Spleen (tissue), 11 donors: Measurements from ENCODE around the gene GGT7. TPM values are rescaled to one million over a fixed set of nuclear protein-coding genes. Genes with fewer than 3 reads are reported as not detected.
"Not testable (repeated sequence)": the region's sequence is repeated elsewhere in the genome, so short reads cannot be mapped to it uniquely, and the experiment has no call there.

Experiments used
- DNase-seq: peaks from one replicate; pipeline ENCODE4 v3.0.0-alpha.2; 2020
- H3K27ac ChIP-seq, 8 donors: fragments of 200-600 bp; sonication (generic) in 7 of 8; 1 replicate in 4 of 8; 2 replicates in 4 of 8; pipeline versions ENCODE4 v1.5.0 to v1.8.0; 2016 to 2021; ENCODE audit warnings: inconsistent platforms in 4 of 8, mild to moderate bottlenecking in 4 of 8, moderate library complexity in 1 of 8
- H3K27me3 ChIP-seq, 7 donors: fragments of 200-600 bp; sonication (generic) in 6 of 7; replicated peaks in 1 of 7; 1 replicate in 4 of 7; 2 replicates in 3 of 7; pipeline versions ENCODE4 v1.5.0 to v1.8.0; 2016 to 2021; ENCODE audit warnings: inconsistent platforms in 3 of 7, mild to moderate bottlenecking in 1 of 7
- H3K36me3 ChIP-seq, 6 donors: fragments of 200-600 bp; sonication (generic) in 5 of 6; 1 replicate in 4 of 6; 2 replicates in 2 of 6; pipeline versions ENCODE4 v1.5.0 to v1.8.0; 2016 to 2021; ENCODE audit warnings: inconsistent platforms in 2 of 6
- H3K4me1 ChIP-seq, 6 donors: fragments of 200-600 bp; sonication (generic) in 5 of 6; 1 replicate in 3 of 6; 2 replicates in 3 of 6; pipeline versions ENCODE4 v1.5.0 to v1.8.0; 2016 to 2021; ENCODE audit warnings: inconsistent platforms in 3 of 6
- H3K4me3 ChIP-seq, 8 donors: fragments of 200-600 bp; sonication (generic) in 7 of 8; 1 replicate in 4 of 8; 2 replicates in 4 of 8; pipeline versions ENCODE4 v1.5.0 to v1.8.0; 2016 to 2021; ENCODE audit warnings: inconsistent platforms in 4 of 8, mild to moderate bottlenecking in 4 of 8, moderate library complexity in 2 of 8
- H3K9me3 ChIP-seq, 8 donors: fragments of 200-600 bp; sonication (generic) in 7 of 8; 1 replicate in 4 of 8; 2 replicates in 4 of 8; pipeline versions ENCODE4 v1.5.0 to v1.8.0; 2016 to 2021; ENCODE audit warnings: inconsistent platforms in 4 of 8
- POLR2A ChIP-seq, 3 donors: fragments of 450-650 bp; IDR thresholded peaks; one replicate each; pipeline ENCODE4 v1.5.1; 2017; ENCODE audit warnings: antibody characterized with exemption in 3 of 3, mild to moderate bottlenecking in 1 of 3
- POLR2AphosphoS5 ChIP-seq, 3 donors: sonication (generic); formaldehyde crosslinking; IDR thresholded peaks; one replicate each; pipeline ENCODE4 v1.5.1; 2017; ENCODE audit warnings: antibody characterized with exemption in 3 of 3
- WGBS, 5 donors: extraction: QIAGEN DNeasy Blood & Tissue Kit in 3 of 5; methylation state at CpG; one replicate each; pipeline versions ENCODE4 v1.1.5 to v1.1.7; 2013 to 2018; 5-methylcytosine and 5-hydroxymethylcytosine counted together
- intact Hi-C: fragments of 100-400 bp; cut with DNase I; formaldehyde crosslinking; loops from one replicate; pipeline ENCODE4 v1.15.0; 2023; ENCODE audit warnings: low total_unique reads
- polyA plus RNA-seq, 3 donors: library from polyadenylated mRNA; stranded (reverse); fragments of 200-250 nt; gene quantifications; one replicate each; pipeline ENCODE4 v1.2.1, GENCODE V29; 2013
- total RNA-seq, 7 donors: library from RNA; depleted of rRNA in 3 of 7; stranded (reverse); fragments of >200 nt in 3 of 7; fragmentation: NEBNext Ultra II Directional in 4 of 7; extraction: Animal tissue kit (Norgen Biotek cat#: 25700) in 4 of 7; gene quantifications; one replicate each; pipeline versions ENCODE4 v1.1.0 to v1.2.1, GENCODE V29; 2016 to 2021
- TF ChIP-seq, protein P1 (sequence below), 11 experiments: fragments of 200-600 bp in 7 of 11; fragments of 450-650 bp in 4 of 11; sonication (generic) in 4 of 11; IDR thresholded peaks in 8 of 11; conservative IDR thresholded peaks in 3 of 11; 1 replicate in 7 of 11; 2 replicates in 4 of 11; pipeline versions ENCODE4 v1.4.0 to v1.8.0; 2016 to 2021; ENCODE audit warnings: antibody characterized with exemption in 11 of 11, inconsistent platforms in 4 of 11, mild to moderate bottlenecking in 1 of 11
- donor health status: healthy with polysubstance abuse.
- donor health status: DM: no; HTN: no; CAD: no; lungs with moderate emphysema.
- donor health status: DM: no; HTN: no; CAD: no.
- donor health status: Bipolar disorder and iron deficiency.
- donor health status: healthy.
- donor health status: DM: no; HTN: no; CAD: no.
- donor health status: DM: yes; HTN: yes; CAD: no.

GGT7 gene
- total and polyA plus RNA-seq, 10 donors: 4.3 to 22.1 (median 11.6) TPM

- no peak for DNase-seq
- H3K27ac ChIP-seq: no peak overlapping the region
- peaks cover 0 to 22% (median 2%) of the 10 kb centered on the region in 6 donors for H3K4me1 ChIP-seq
- no peaks in the 10 kb centered on the region for H3K9me3 ChIP-seq
- no peak overlapping the region for H3K4me3 ChIP-seq
- TF ChIP-seq, protein P1, sequence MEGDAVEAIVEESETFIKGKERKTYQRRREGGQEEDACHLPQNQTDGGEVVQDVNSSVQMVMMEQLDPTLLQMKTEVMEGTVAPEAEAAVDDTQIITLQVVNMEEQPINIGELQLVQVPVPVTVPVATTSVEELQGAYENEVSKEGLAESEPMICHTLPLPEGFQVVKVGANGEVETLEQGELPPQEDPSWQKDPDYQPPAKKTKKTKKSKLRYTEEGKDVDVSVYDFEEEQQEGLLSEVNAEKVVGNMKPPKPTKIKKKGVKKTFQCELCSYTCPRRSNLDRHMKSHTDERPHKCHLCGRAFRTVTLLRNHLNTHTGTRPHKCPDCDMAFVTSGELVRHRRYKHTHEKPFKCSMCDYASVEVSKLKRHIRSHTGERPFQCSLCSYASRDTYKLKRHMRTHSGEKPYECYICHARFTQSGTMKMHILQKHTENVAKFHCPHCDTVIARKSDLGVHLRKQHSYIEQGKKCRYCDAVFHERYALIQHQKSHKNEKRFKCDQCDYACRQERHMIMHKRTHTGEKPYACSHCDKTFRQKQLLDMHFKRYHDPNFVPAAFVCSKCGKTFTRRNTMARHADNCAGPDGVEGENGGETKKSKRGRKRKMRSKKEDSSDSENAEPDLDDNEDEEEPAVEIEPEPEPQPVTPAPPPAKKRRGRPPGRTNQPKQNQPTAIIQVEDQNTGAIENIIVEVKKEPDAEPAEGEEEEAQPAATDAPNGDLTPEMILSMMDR (IDR thresholded peaks at IDR 0.05 in 8 of 11, conservative IDR thresholded peaks at IDR 0.05 in 3 of 11): no peak
- TF ChIP-seq POLR2A (IDR thresholded peaks at IDR 0.05) (no peak), POLR2AphosphoS5 (IDR thresholded peaks at IDR 0.05) (no peak)
- intact Hi-C loops: no loop called here
- peaks cover 0 to 32% (median 2%) of the 10 kb centered on the region in 6 donors for H3K36me3 ChIP-seq
- H3K27me3 ChIP-seq: no peaks in the 10 kb centered on the region
- 86 to 93% (median 89%) methylated on average over 4 of the region's 4 CpGs for WGBS, 5 donors
Measured at GRCh38 chr20:34915749-34916455, 43.2 kb upstream of the GGT7 start.

- DNase-seq: no peak
- Histone ChIP-seq H3K27me3 (no peaks in the 10 kb centered on the region), H3K27ac (no peak overlapping the region), H3K9me3 (no peaks in the 10 kb centered on the region), H3K36me3 (peaks cover 0 to 25% (median 0%) of the 10 kb centered on the region in 6 donors), H3K4me1 (peaks cover 0 to 22% (median 2%) of the 10 kb centered on the region in 6 donors), H3K4me3 (no peak overlapping the region)
- intact Hi-C loops: no loop called here
- 88 to 96% (median 94%) methylated on average over 4 of the region's 4 CpGs for WGBS, 5 donors
- TF ChIP-seq POLR2AphosphoS5 (IDR thresholded peaks at IDR 0.05) (no peak), POLR2A (IDR thresholded peaks at IDR 0.05) (no peak)
- TF ChIP-seq, protein P1 (IDR thresholded peaks at IDR 0.05 in 8 of 11, conservative IDR thresholded peaks at IDR 0.05 in 3 of 11): no peak
Measured at GRCh38 chr20:34915131-34915530, 42.5 kb upstream of the GGT7 start.

DNA sequence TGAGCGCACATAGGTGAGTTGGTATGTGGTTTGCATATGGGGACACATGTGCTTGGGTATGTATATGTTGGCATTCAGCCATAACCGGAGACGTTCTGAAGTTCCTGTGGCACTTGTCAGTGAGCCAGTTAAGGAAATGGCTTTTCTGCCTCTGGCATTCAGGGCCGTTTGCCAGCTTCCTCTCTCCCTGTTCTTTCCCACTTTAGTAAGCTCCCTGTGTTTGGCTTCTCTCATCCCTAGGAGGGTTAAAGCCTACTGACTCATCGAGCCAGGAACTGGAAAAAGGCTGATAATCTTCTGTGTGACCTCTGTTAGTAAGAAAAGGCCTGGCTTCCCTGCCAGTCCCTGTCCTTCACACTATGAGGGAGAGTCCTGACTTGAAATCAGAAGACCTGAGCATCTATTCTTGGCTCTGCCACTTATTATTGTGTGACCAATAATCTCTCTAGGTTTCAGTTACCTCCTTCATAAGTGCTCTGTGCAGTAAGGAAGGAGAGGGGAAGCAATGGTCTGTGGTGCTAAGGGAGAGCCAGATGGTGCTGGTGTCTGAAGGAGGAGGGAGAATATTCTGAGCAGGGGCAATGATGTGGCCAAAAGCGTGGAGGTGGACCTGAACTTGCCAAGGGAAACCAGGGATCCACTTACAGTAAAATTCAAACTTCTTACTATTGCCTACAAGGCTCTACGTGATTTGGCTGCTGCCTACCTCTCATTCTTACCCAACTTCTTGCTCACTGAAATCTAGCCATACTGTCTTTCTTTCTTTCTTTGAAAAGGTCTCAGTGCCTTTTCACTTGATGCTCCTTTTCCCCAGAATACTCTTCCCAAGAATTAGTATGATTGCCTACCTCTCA is 35.2 kb upstream of the GGT7 start:
- WGBS, 5 donors: 25 to 29% (median 27%) methylated on average over 7 of the region's 7 CpGs
- Histone ChIP-seq H3K27me3 (no peaks in the 10 kb centered on the region), H3K4me3 (no peak overlapping the region), H3K4me1 (peaks cover 4 to 38% (median 19%) of the 10 kb centered on the region in 6 donors), H3K27ac (peak overlapping the region in 7 of 8 donors; percentile 49 to 75 (median 65)), H3K9me3 (no peaks in the 10 kb centered on the region), H3K36me3 (no peaks in the 10 kb centered on the region)
- no peak for DNase-seq
- TF ChIP-seq, protein P1 (IDR thresholded peaks at IDR 0.05 in 8 of 11, conservative IDR thresholded peaks at IDR 0.05 in 3 of 11): no peak
- TF ChIP-seq POLR2AphosphoS5 (IDR thresholded peaks at IDR 0.05): peak in 1 of 3 donors; percentile 53
- no peak for TF ChIP-seq POLR2A (IDR thresholded peaks at IDR 0.05)
- intact Hi-C loops: no loop called here

- TF ChIP-seq POLR2AphosphoS5 (IDR thresholded peaks at IDR 0.05): peak in 1 of 3 donors; percentile 45
- TF ChIP-seq, protein P1 (IDR thresholded peaks at IDR 0.05 in 8 of 11, conservative IDR thresholded peaks at IDR 0.05 in 3 of 11): no peak
- TF ChIP-seq POLR2A (IDR thresholded peaks at IDR 0.05): no peak
- Histone ChIP-seq H3K4me3 (no peak overlapping the region), H3K4me1 (peaks cover 4 to 38% (median 19%) of the 10 kb centered on the region in 6 donors), H3K27me3 (no peaks in the 10 kb centered on the region), H3K9me3 (no peaks in the 10 kb centered on the region), H3K27ac (peak overlapping the region in 7 of 8 donors; percentile 14 to 59 (median 31)), H3K36me3 (peaks cover 0 to 5% (median 0%) of the 10 kb centered on the region in 6 donors)
- intact Hi-C loops: no loop called here
- WGBS, 5 donors: 45 to 64% (median 58%) methylated on average over 3 of the region's 3 CpGs
- no peak for DNase-seq
Measured at GRCh38 chr20:34904202-34904621, 31.6 kb upstream of the GGT7 start.

GRCh38 chr20:34898731-34899130 is 26.1 kb upstream of the GGT7 start:
- peaks cover 0 to 10% (median 0%) of the 10 kb centered on the region in 6 donors for H3K4me1 ChIP-seq
- H3K36me3 ChIP-seq, intact Hi-C loops, H3K4me3 ChIP-seq, H3K27ac ChIP-seq, H3K27me3 ChIP-seq, DNase-seq, H3K9me3 ChIP-seq: not testable (repeated sequence)
- 86 to 100% (median 92%) methylated on average over 4 to 26 of the region's 26 CpGs for WGBS, 5 donors

DNA sequence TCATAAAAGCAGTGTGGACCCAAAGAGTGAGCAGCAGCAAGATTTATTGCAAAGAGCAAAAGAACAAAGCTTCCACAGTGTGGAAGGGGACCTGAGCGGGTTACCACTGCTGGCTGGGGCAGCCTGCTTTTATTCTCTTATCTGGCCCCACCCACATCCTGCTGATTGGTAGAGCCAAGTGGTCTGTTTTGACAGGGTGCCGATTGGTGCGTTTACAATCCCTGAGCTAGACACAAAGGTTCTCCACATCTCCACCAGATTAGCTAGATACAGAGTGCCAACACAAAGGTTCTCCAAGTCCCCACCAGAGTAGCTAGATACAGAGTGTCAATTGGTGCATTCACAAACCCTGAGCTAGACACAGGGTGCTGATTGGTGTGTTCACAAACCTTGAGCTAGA is 25.5 kb upstream of the GGT7 start:
- 86 to 100% (median 88%) methylated on average over 1 to 3 of the region's 3 CpGs for WGBS, 5 donors
- H3K36me3 ChIP-seq, H3K4me3 ChIP-seq, H3K27ac ChIP-seq, H3K27me3 ChIP-seq, intact Hi-C loops, H3K9me3 ChIP-seq, DNase-seq: not testable (repeated sequence)
- peaks cover 0 to 10% (median 0%) of the 10 kb centered on the region in 6 donors for H3K4me1 ChIP-seq
